CD4-positive, CD25-positive, alpha-beta regulatory T cell (primary cell): ENCODE data around the gene ASPDH. TPM values are rescaled to one million over a fixed set of nuclear protein-coding genes. Genes with fewer than 3 reads are reported as not detected.

Experiments
- ATAC-seq, 2 donors: fragments of 150-1000 bp; cut with Tn5 transposase; one replicate each; pipeline ENCODE4 v1.10.0; 2021; ENCODE audit warnings: low read depth in 2 of 2, moderate number of reproducible peaks in 2 of 2, moderate library complexity in 1 of 2
- DNase-seq, 3 donors: peaks; one replicate each; pipeline versions ENCODE4 v3.0.0 to v3.0.0-alpha.2; 2012 to 2022; ENCODE audit warnings: mixed read lengths in 1 of 3
- H3K27ac ChIP-seq: one replicate; pipeline ENCODE4 v1.7.0; 2013; ENCODE audit warnings: mild to moderate bottlenecking, low read length; ENCODE audit not compliant: insufficient read depth, poor library complexity, severe bottlenecking
- H3K27me3 ChIP-seq: one replicate; pipeline ENCODE4 v1.7.0; 2013; ENCODE audit warnings: low read length; ENCODE audit not compliant: control insufficient read depth, insufficient read depth
- H3K36me3 ChIP-seq: one replicate; pipeline ENCODE4 v1.7.0; 2013; ENCODE audit warnings: mild to moderate bottlenecking, low read length, moderate library complexity; ENCODE audit not compliant: control insufficient read depth, insufficient read depth
- H3K4me1 ChIP-seq: 2 replicates; pipeline ENCODE4 v1.7.0; 2013; ENCODE audit warnings: mild to moderate bottlenecking, low read length; ENCODE audit not compliant: insufficient read depth, control insufficient read depth, poor library complexity, severe bottlenecking
- H3K4me3 ChIP-seq: one replicate; pipeline ENCODE4 v1.7.0; 2013; ENCODE audit warnings: low read depth, mild to moderate bottlenecking, low read length, moderate library complexity
- H3K9me3 ChIP-seq, 2 experiments: 1 replicate in 1 of 2; 2 replicates in 1 of 2; pipeline ENCODE4 v1.7.0; 2013; ENCODE audit warnings: low read length in 2 of 2, mild to moderate bottlenecking in 1 of 2, moderate library complexity in 1 of 2; ENCODE audit not compliant: control insufficient read depth in 2 of 2
- H3K27ac Mint-ChIP-seq, 3 donors: one replicate each; pipeline ENCODE4 v1.8.0; 2020 to 2022; ENCODE audit warnings: mild to moderate bottlenecking in 3 of 3, mixed read lengths in 3 of 3, moderate library complexity in 2 of 3
- H3K27me3 Mint-ChIP-seq: one replicate; pipeline ENCODE4 v1.8.0; 2022; ENCODE audit warnings: mild to moderate bottlenecking, mixed read lengths
- H3K36me3 Mint-ChIP-seq: one replicate; pipeline ENCODE4 v1.8.0; 2020; ENCODE audit warnings: mixed read lengths
- H3K4me1 Mint-ChIP-seq, 4 donors: one replicate each; pipeline ENCODE4 v1.8.0; 2020 to 2022; ENCODE audit warnings: mixed read lengths in 4 of 4, mild to moderate bottlenecking in 1 of 4
- H3K4me3 Mint-ChIP-seq, 4 donors: one replicate each; pipeline ENCODE4 v1.8.0; 2020 to 2022; ENCODE audit warnings: mild to moderate bottlenecking in 4 of 4, mixed read lengths in 4 of 4, moderate library complexity in 3 of 4
- H3K9me3 Mint-ChIP-seq, 7 donors: one replicate each; pipeline ENCODE4 v1.8.0; 2020 to 2022; ENCODE audit warnings: mixed read lengths in 7 of 7, mild to moderate bottlenecking in 3 of 7, moderate library complexity in 2 of 7
- polyA plus RNA-seq, 4 donors: library from polyadenylated mRNA; unstranded; fragments of 300-500 nt; fragmentation: Illumina TruSeq; gene quantifications; one replicate each; pipeline ENCODE4 v1.2.3, GENCODE V29; 2021
- total RNA-seq: library from RNA; stranded (reverse); gene quantifications from one replicate; pipeline ENCODE4 v1.2.3, GENCODE V29; 2022

The ASPDH gene
- total and polyA plus RNA-seq, 5 donors from 2014 or later: not detected

GRCh38 chr19:50551034-50551714, 37.5 kb upstream of the ASPDH start:
- H3K9me3 Mint-ChIP-seq: peaks cover 0 to 1% (median 0%) of the 10 kb centered on the region in 7 donors
- no peak overlapping the region for H3K4me3 ChIP-seq

GRCh38 chr19:50550594-50550966, 36.9 kb upstream of the ASPDH start:
- DNase-seq (no peak), ATAC-seq (no peak)
- peaks cover 24% of the 10 kb centered on the region for H3K27me3 Mint-ChIP-seq
- no peaks in the 10 kb centered on the region for H3K36me3 Mint-ChIP-seq
- Histone ChIP-seq H3K9me3 (no peaks in the 10 kb centered on the region), H3K4me1 (no peaks in the 10 kb centered on the region), H3K4me3 (no peak overlapping the region), H3K27me3 (no peaks in the 10 kb centered on the region), H3K36me3 (no peaks in the 10 kb centered on the region), H3K27ac (no peak overlapping the region)
- H3K4me1 Mint-ChIP-seq: peaks cover 0 to 10% (median 7%) of the 10 kb centered on the region in 4 donors
- H3K4me3 Mint-ChIP-seq: no peak overlapping the region
- peaks cover 0 to 1% (median 0%) of the 10 kb centered on the region in 7 donors for H3K9me3 Mint-ChIP-seq
- H3K27ac Mint-ChIP-seq: no peak overlapping the region

More at GRCh38 chr19:50551034-50551714, 37.5 kb upstream of the ASPDH start:
- Mint-ChIP-seq H3K36me3 (no peaks in the 10 kb centered on the region), H3K4me3 (no peak overlapping the region), H3K4me1 (peaks cover 0 to 12% (median 7%) of the 10 kb centered on the region in 4 donors), H3K27ac (no peak overlapping the region), H3K27me3 (peaks cover 24% of the 10 kb centered on the region)
- Histone ChIP-seq H3K36me3 (no peaks in the 10 kb centered on the region), H3K9me3 (no peaks in the 10 kb centered on the region), H3K27me3 (no peaks in the 10 kb centered on the region), H3K27ac (no peak overlapping the region), H3K4me1 (peaks cover 3% of the 10 kb centered on the region)
- ATAC-seq: no peak
- no peak for DNase-seq

DNA sequence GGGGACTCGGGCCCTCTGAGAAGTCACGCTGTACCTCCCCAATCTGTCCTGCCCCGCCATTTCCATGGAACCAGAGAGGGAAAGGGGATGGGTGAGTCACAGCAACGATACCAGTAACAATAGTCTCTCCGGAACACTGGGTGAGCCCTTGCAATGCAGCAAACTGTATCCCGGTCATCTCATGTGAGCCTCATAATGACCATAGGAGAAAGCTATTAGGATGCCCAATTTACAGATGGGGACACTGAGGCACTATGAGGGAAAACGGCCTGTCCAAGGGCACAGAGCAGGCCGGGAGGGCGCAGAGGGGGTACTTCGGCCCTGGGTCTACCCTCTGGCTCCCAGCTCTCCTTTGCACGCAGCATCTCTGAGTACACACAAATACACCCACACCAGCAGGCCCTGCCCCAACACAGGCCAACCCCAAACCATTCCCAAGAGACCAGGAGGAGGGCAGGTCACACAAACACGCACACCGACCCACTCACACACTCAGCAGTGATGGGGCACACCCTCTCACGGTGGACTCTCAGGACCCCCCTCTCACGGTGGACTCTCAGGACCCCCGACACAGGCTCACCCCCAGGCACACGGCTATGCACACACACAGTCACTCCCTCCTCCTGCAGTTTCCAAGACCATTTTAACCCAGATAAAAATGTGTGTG, 36.3 kb upstream of the ASPDH start:
- Histone ChIP-seq H3K36me3 (no peaks in the 10 kb centered on the region), H3K4me1 (no peaks in the 10 kb centered on the region), H3K27me3 (no peaks in the 10 kb centered on the region), H3K9me3 (no peaks in the 10 kb centered on the region), H3K27ac (no peak overlapping the region), H3K4me3 (no peak overlapping the region)
- Mint-ChIP-seq H3K27me3 (peaks cover 18% of the 10 kb centered on the region), H3K36me3 (no peaks in the 10 kb centered on the region), H3K9me3 (peaks cover 0 to 1% (median 0%) of the 10 kb centered on the region in 7 donors), H3K27ac (no peak overlapping the region), H3K4me1 (peaks cover 0 to 5% (median 4%) of the 10 kb centered on the region in 4 donors), H3K4me3 (no peak overlapping the region)
- ATAC-seq: no peak
- no peak for DNase-seq

DNA sequence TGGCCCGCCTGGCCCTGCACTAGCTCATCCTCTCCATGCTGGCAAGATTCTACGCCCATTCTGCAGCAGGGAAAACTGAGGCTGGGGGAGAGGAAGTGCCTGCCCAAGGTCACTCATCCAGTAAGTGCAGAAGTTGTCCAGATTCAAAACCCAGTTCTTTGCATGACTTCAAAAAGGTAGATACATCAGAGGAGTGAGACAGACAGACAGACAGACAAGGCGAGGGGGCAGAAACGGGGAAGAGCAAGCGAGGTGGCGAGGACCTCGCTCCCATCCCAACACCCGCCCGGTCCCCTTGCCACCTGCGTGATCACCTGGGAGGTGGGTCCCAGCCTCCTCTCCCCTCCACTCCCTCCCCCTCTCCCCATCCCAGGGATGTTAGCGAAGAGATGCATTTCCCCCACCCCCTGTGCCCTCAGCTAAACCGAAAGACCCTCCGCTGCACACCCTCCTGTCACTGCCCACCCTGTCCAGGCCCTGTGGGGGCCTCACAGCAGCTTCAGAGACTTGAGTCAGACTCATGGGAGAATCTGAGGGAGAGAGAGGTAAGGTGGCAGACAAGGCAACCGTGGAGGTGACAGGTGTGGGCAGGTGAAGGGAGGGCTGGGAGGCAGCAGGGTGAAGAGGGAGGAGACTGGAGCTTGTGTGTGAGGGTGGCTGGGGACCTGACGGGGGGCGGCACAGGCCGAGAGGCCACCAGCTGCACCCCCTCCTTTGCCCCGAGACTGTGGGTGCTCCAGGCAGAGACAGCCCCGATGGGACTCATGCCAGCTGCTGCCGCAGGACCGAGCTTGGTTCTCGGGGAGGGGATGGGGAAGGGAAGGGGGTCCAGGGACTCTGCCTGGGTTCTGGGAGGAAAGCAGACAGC, 35.6 kb upstream of the ASPDH start:
- H3K27me3 Mint-ChIP-seq: peaks cover 18% of the 10 kb centered on the region
- no peaks in the 10 kb centered on the region for H3K27me3 ChIP-seq
- H3K4me1 Mint-ChIP-seq: peaks cover 0 to 5% (median 4%) of the 10 kb centered on the region in 4 donors
- no peak overlapping the region for H3K4me3 Mint-ChIP-seq
- peaks cover 0 to 1% (median 0%) of the 10 kb centered on the region in 7 donors for H3K9me3 Mint-ChIP-seq
- no peaks in the 10 kb centered on the region for H3K36me3 Mint-ChIP-seq
- ATAC-seq (no peak), DNase-seq (no peak)
- H3K27ac ChIP-seq: no peak overlapping the region
- no peaks in the 10 kb centered on the region for H3K9me3 ChIP-seq
- H3K4me1 ChIP-seq: no peaks in the 10 kb centered on the region
- H3K36me3 ChIP-seq: no peaks in the 10 kb centered on the region
- no peak overlapping the region for H3K4me3 ChIP-seq
- no peak overlapping the region for H3K27ac Mint-ChIP-seq

DNA sequence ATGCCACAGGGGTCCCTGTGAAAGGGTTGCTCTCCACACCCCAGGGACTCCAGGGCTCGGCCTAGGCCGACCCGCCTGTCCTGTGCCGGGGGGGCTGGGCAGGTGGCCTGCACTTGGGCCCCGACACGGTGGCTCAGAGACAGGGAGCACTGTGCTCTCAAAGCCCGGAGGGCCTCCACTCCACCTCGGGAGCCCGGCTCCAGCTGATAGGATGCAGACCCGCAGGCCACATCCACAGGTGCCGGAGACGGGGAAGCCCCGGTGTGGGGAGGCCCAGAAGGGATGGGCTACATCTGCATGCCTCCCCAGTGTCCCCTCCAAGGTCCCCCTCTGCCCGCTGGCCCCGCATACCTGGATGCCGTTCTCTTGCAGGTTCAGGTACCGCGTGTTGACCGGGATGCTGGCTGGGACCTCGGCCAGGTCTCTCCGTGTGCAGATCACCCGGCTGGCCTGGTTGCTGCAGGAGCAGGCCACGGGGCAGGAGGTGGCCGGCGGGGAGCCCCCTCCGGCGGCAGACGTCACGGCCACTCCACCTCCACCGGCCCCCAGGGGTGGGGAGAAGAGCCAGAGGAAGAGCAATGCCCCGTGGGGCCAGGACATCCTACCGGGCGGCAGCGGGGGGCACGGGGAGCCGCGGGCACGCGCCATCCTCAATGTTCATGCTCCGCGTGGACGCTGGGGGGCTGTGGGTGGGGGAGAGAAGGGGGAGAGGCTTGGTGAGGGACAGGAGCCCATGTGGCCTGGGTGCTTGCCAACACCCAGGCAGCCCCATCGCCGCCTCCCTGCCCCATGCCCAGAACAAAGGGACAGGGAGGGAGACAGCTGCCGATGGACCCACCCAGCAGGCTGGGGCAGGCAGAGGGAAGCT, 34.7 kb upstream of the ASPDH start:
- H3K4me3 Mint-ChIP-seq: no peak overlapping the region
- Histone ChIP-seq H3K4me3 (no peak overlapping the region), H3K4me1 (no peaks in the 10 kb centered on the region), H3K36me3 (no peaks in the 10 kb centered on the region), H3K27me3 (no peaks in the 10 kb centered on the region), H3K27ac (no peak overlapping the region), H3K9me3 (no peaks in the 10 kb centered on the region)
- no peaks in the 10 kb centered on the region for H3K36me3 Mint-ChIP-seq
- H3K4me1 Mint-ChIP-seq: peaks cover 0 to 5% (median 3%) of the 10 kb centered on the region in 4 donors
- H3K27ac Mint-ChIP-seq: no peak overlapping the region
- no peak for DNase-seq
- ATAC-seq: no peak
- H3K27me3 Mint-ChIP-seq: peaks cover 14% of the 10 kb centered on the region
- H3K9me3 Mint-ChIP-seq: peaks cover 0 to 1% (median 0%) of the 10 kb centered on the region in 7 donors

GRCh38 chr19:50547385-50548190, 33.9 kb upstream of the ASPDH start:
- ATAC-seq (no peak), DNase-seq (no peak)
- Histone ChIP-seq H3K9me3 (no peaks in the 10 kb centered on the region), H3K4me3 (no peak overlapping the region), H3K4me1 (no peaks in the 10 kb centered on the region), H3K36me3 (no peaks in the 10 kb centered on the region), H3K27me3 (no peaks in the 10 kb centered on the region), H3K27ac (no peak overlapping the region)
- no peaks in the 10 kb centered on the region for H3K36me3 Mint-ChIP-seq
- H3K9me3 Mint-ChIP-seq: peaks cover 0 to 1% (median 0%) of the 10 kb centered on the region in 7 donors
- peaks cover 7% of the 10 kb centered on the region for H3K27me3 Mint-ChIP-seq
- no peak overlapping the region for H3K4me3 Mint-ChIP-seq
- H3K4me1 Mint-ChIP-seq: peaks cover 0 to 3% (median 1%) of the 10 kb centered on the region in 4 donors
- no peak overlapping the region for H3K27ac Mint-ChIP-seq
